Sigmoid colon (tissue), 4 donors: ENCODE measurements around the gene TSPAN9.

Experiments used
- EP300 ChIP-seq, 4 donors: sonication (generic); formaldehyde crosslinking; IDR thresholded peaks; one replicate each; pipeline ENCODE4 v1.6.1; 2017; ENCODE audit warnings: antibody characterized with exemption in 4 of 4
- POLR2A ChIP-seq, 2 donors: fragments of 450-650 bp; IDR thresholded peaks; one replicate each; pipeline ENCODE4 v1.6.1; 2016; ENCODE audit warnings: antibody characterized with exemption in 2 of 2, mild to moderate bottlenecking in 2 of 2, moderate library complexity in 2 of 2
- POLR2AphosphoS5 ChIP-seq, 4 donors: sonication (generic); formaldehyde crosslinking; IDR thresholded peaks; one replicate each; pipeline ENCODE4 v1.6.1; 2017; ENCODE audit warnings: antibody characterized with exemption in 4 of 4
- TF ChIP-seq, protein P1 (sequence below), 4 experiments: fragments of 450-650 bp in 3 of 4; fragments of 200-600 bp in 1 of 4; IDR thresholded peaks; one replicate each; pipeline ENCODE4 v1.5.1; 2016 to 2019; ENCODE audit warnings: antibody characterized with exemption in 4 of 4, mild to moderate bottlenecking in 3 of 4, moderate library complexity in 2 of 4

- TF ChIP-seq EP300 (IDR thresholded peaks at IDR 0.05), result no peak
- TF ChIP-seq, protein P1, sequence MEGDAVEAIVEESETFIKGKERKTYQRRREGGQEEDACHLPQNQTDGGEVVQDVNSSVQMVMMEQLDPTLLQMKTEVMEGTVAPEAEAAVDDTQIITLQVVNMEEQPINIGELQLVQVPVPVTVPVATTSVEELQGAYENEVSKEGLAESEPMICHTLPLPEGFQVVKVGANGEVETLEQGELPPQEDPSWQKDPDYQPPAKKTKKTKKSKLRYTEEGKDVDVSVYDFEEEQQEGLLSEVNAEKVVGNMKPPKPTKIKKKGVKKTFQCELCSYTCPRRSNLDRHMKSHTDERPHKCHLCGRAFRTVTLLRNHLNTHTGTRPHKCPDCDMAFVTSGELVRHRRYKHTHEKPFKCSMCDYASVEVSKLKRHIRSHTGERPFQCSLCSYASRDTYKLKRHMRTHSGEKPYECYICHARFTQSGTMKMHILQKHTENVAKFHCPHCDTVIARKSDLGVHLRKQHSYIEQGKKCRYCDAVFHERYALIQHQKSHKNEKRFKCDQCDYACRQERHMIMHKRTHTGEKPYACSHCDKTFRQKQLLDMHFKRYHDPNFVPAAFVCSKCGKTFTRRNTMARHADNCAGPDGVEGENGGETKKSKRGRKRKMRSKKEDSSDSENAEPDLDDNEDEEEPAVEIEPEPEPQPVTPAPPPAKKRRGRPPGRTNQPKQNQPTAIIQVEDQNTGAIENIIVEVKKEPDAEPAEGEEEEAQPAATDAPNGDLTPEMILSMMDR (IDR thresholded peaks at IDR 0.05), result no peak
- TF ChIP-seq POLR2AphosphoS5 (IDR thresholded peaks at IDR 0.05), result peak in 1 of 4 donors; percentile 20
- TF ChIP-seq POLR2A (IDR thresholded peaks at IDR 0.05), result no peak
Observed at GRCh38 chr12:3315201-3315661, 238.1 kb downstream of the TSPAN9 start.
